HS-5 (cell line): ENCODE data around the gene HOXB3.
"Not testable (repeated sequence)": the region's sequence is repeated elsewhere in the genome, so short reads cannot be mapped to it uniquely, and the experiment has no call there.

Experiments
- DNase-seq: peaks from one replicate; pipeline ENCODE4 v3.0.0-alpha.2; 2012; ENCODE audit warnings: low read depth

The HOXB3 gene

GRCh38 chr17:48526608-48527546 lies 63.2 kb downstream of the HOXB3 start:
- DNase-seq, result no peak

GRCh38 chr17:48523010-48523409 lies 67.0 kb downstream of the HOXB3 start:
- no peak for DNase-seq

- DNase-seq, result no peak
These were observed 67.9 kb downstream of the HOXB3 start for GRCh38 chr17:48522031-48522653.

GRCh38 chr17:48520631-48521079 lies 69.4 kb downstream of the HOXB3 start:
- no peak for DNase-seq

- DNase-seq, result no peak
These were observed 70.6 kb downstream of the HOXB3 start for GRCh38 chr17:48519427-48519826.

- no peak for DNase-seq
These were observed 72.6 kb downstream of the HOXB3 start for GRCh38 chr17:48517478-48517877.

- DNase-seq, result no peak
These were observed 73.8 kb downstream of the HOXB3 start for GRCh38 chr17:48515925-48516900.

- no peak for DNase-seq
These were observed 75.6 kb downstream of the HOXB3 start for GRCh38 chr17:48514477-48514876.

- no peak for DNase-seq
These were observed 76.2 kb downstream of the HOXB3 start for GRCh38 chr17:48513666-48514455.

- DNase-seq, result no peak
These were observed 76.9 kb downstream of the HOXB3 start for GRCh38 chr17:48513097-48513496.

GRCh38 chr17:48510761-48511604 lies 79.1 kb downstream of the HOXB3 start:
- DNase-seq, result peak; percentile 70

- no peak for DNase-seq
These were observed 79.7 kb downstream of the HOXB3 start for GRCh38 chr17:48510381-48510760.

- not testable (repeated sequence) for DNase-seq
These were observed 80.3 kb downstream of the HOXB3 start for GRCh38 chr17:48509708-48510107.

GRCh38 chr17:48506246-48506645 lies 83.8 kb downstream of the HOXB3 start:
- no peak for DNase-seq

GRCh38 chr17:48505788-48506187 lies 84.3 kb downstream of the HOXB3 start:
- peak; percentile 68 for DNase-seq

GRCh38 chr17:48504953-48505352 lies 85.1 kb downstream of the HOXB3 start:
- no peak for DNase-seq

GRCh38 chr17:48503747-48504146 lies 86.3 kb downstream of the HOXB3 start:
- DNase-seq, result no peak

GRCh38 chr17:48502901-48503300 lies 87.1 kb downstream of the HOXB3 start:
- DNase-seq, result no peak

- no peak for DNase-seq
These were observed 87.7 kb downstream of the HOXB3 start for GRCh38 chr17:48502312-48502711.
